NCI-H1417 treated with DMSO at 0.1 percent for 48 hours (cell line): ENCODE measurements around the gene TMCC3.
"Not testable (repeated sequence)": the region's sequence is repeated elsewhere in the genome, so short reads cannot be mapped to it uniquely, and the experiment has no call there.

Experiments used
- DNase-seq: peaks from one replicate; lab custom pipeline; 2025; lab: John Stamatoyannopoulos, UW

TMCC3 gene

DNA sequence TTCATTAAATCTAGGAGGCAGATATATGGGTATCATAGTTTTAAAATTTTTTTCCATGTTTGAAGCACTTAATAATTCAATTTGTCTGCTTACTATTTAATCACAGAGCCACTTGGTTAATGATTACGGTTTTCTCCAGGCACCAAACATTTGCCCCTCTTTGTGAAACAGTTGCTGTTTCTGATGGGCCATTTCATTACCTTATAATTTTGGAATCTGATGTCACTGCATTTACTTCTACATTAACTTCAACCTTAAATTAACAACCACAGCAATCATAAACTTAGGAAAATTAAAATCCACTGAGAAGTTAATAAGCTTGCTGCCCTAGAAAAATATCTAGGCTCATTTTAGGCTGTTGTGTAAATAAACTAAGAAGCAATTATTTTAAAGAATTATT lies 17.0 kb downstream of the TMCC3 start:
- no peak for DNase-seq

DNA sequence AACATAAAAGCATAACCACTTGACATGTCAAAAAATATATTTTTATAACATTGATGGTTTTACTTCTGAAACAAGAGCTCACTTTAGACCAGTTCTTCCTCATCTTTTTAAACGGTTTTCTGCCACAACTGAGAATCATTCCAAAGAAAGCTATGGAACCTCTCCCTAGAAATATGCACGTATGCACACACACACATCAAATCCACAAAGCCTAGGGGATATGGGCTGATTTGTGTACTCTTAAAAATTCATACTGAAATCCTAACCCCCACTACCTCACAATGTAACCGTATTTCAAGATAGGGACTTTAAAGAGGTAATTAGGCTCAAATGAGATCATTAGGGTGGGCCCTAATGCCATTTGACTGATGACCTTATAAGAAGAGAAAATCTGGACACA lies 19.3 kb downstream of the TMCC3 start:
- no peak for DNase-seq

DNA sequence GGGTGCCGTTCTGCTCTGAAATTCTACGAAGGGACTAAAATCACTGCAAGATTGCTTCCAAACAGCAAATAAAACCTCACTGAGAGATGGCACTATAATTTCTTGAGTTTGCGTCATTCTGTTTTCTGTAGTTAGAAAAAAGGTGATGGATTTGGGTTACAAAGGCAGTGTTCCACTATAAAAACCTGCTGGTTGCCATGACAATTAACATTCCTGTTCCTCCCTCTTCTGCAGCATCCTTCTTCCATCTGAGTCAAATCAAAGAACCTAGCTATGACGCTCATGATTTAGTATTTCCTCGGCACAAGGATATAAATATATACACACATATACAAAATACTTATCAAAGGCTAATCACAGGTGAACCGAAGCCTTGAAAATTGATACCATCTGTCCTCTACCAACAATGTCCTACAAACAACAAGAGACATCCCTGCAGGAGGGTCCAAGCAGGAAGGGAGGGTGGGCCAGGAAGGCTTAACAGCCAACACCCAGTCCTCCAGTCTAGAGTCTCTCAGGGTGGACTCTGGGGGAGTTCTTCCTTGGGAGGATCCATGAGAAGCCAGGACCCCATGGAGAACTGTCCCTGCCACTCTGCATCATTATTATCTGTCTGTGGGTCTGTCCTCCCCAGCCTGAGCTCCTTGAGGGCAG lies 21.4 kb downstream of the TMCC3 start:
- no peak for DNase-seq

DNA sequence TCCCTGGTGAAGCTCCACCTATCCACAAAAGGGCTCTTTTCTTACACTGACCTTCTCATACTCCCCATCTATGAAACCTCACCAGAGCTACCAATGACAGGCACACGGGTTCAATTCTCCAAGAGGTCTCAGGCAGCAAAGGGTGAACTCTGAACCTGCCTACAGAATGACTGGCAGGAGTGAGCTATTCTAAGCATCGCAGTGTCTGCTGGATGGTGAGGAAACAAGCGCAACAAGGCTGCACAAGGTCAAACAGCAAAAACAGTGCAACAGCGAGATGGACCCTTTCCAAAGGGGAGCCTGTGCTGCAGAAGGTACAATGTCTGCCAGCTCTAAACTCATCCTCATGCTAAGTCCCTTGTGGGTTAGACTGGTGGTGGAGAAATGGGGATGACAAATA lies 22.0 kb downstream of the TMCC3 start:
- DNase-seq: no peak

DNA sequence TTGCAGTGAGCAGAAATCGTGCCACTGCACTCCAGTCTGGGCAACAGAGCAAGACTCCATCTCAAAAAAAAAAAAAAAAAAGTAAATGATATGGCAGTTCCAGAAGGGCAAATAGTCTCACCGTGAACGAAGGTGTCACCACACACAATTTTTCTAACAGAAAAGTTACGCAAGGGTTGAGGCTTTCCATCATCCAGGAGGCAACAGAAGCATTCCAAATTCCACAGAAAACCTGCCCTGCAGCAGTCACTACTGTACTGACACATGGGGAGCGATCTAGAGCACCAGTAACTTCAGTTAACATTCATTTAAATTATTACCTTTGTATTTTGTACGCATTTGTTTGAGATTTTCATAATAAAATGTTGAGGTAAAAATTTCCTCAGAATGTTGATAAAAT lies 24.8 kb downstream of the TMCC3 start:
- DNase-seq: no peak

DNA sequence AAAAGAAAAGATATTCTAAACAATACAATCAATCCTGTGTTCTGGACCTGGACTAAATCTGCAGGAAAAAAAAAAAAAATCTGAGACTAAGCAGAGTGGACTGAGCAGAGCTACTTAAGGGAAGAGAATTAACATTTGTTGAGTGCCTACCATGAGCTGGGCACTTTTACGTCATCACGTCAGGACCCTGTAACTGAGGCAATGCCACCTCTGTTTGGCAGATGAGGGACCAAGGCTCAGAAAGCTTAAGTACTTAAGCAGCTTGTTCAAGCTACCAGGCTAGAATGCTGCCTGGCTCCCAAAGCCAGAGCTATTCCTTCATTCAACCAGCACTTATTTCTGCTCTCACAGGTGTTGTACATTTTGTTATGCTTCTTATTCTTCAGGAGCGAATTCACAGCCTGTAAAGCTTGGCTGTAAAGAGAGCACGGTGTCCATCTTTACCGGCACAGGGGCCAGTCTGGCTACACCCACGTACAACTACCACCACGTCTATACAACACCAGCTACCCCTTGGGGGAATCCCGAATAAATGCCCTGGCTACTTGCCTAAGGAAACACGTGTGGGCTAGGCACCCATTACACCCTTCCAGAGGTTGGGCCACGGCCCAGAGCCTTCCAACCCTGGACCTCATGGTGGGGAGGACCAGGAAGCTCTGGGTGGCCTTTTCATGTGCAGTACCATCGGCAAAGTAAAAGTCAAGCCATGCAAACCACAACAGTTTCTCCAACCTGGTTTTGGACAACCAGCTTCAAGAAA lies 27.0 kb downstream of the TMCC3 start:
- no peak for DNase-seq

DNA sequence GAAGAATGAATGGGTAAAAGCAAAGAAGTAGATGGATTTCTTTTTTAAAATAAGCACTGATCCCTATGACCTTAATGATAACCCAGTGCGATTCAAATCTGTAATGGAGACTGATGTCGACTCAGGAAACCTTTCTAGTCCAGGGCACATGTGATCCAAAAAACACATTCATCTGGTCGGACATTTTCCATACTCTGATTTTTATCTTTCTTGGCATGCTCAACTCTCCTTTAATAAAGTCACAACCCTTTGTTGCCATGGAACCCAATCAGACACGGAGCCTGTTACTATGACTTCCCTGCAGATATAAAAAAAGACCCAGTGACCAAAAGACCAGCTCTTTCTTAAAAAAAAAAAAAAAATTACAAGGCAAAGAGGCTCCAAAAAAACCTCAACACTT lies 27.9 kb downstream of the TMCC3 start:
- DNase-seq: no peak

DNA sequence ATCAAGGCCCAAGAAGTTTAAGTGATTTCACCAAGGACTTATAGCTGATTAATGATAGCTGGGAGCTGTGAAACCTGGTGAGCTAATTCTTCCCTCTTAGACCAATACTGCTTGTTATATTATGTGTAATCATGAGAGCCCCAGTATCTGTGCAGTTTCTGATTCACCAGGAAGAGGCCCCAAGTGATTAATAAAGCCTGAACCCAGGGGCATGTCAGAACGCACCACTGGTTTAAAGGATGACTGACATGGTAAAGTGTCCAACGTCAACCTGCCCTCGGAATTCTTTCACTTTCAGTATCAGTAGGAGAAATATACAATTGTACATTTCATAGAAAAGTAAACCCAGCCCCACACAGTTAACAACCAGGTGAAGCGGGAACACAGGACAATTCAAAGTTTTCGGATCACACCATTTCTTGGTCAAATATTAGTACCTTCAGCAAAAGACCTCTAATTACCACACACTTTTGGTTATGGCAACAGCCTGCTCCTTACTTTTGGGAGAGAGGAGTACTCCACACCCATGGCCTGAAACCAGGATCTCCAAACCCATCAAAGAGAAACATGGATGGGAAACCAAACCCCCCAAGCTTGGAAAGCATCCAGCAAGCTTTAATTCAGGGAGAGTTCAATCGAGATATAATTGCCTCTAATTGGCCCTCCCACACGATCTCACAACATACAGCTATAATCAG lies 28.5 kb downstream of the TMCC3 start:
- DNase-seq: no peak

DNA sequence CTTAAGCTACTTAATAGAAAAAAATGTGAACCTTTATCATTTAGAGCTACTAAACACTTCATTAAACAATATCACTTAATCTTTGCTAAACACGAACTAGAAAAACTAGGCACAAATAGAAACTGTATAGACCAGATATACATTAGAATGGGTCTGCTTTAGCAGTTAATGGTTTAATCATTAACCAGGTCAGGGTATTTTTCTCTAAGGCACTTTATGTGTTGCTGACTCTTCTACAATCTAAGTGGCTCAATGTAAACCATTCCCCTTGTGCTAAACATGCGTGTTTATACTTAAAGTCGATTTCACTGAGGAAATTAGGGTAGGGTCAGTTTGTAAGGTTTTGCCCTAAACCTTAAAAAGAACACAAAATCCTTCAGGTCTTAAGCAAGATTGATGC lies 29.7 kb downstream of the TMCC3 start:
- no peak for DNase-seq

DNA sequence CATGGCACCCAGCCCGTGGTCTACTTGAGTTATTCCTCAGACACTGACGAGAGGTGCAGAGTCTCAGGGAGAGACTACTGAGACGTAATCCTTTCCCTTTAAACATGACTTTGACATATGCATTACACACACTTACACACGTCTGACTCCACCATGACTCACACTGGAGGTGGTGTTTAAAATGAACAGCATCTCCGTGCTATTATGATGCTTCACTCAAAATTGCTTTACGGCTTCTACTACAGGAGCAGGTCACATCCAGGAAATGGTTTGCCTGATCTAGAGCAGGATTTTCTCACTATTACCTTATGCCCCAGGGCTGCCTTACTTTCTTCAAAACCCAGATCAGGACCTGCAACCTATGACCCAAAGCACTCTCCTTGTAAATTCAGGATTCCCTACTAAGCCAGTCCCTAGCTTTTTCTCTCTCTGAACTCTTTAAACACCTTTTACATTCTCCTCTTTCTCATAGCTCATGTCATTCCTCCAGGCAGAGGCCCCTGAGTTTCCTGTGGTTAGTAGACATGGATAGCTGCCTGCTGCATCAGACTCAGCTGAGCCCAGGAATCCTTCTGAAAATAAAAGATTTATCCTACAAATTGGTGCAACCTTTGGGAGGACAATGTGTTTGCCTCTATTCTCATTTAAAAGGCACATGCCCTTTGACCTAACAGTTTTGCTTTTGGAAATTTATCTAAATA lies 31.2 kb downstream of the TMCC3 start:
- no peak for DNase-seq

DNA sequence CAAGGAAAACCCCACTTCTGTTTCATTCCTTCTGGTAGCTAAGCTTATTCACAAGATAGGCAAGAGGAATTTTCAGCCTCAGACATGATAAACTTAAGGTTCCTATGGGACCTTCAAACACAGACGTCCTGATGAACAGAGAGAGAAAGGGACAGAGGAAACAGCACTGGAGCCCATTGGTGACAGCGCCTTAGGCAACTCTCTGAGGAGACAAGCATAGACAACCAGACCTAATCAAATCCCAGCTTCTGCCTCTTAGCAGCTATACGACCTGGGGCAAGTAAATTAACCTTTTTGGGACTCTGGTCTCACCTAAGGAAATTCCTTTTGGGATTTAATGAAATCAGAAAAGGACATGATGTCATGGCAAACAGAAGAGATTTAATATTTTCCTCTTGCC lies 33.3 kb downstream of the TMCC3 start:
- no peak for DNase-seq

DNA sequence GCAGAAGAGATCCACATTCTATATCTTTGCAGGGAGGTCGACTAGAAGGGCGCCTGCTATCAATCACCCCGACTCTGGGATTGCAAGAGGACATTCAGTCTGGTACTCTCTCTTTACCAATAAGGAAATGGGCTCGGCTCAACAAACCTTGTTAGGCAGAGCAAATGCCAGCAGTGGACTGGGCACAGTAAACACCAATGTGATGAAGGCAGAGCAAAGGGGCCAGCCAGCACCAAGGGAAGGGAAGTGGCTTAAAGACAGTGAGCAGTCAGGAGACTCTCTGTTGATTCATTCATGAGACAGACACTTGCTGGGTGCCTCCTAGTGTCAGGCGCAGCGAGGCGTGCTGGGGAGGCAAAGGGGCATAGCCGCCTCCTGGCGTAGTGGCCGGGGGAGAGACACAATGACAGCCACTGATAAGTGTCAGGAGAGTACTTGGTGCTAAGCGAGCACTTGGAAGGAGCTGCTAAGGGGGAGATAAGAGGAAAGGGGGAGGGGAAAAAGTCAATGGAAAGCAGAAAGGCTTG lies 34.1 kb downstream of the TMCC3 start:
- no peak for DNase-seq

DNA sequence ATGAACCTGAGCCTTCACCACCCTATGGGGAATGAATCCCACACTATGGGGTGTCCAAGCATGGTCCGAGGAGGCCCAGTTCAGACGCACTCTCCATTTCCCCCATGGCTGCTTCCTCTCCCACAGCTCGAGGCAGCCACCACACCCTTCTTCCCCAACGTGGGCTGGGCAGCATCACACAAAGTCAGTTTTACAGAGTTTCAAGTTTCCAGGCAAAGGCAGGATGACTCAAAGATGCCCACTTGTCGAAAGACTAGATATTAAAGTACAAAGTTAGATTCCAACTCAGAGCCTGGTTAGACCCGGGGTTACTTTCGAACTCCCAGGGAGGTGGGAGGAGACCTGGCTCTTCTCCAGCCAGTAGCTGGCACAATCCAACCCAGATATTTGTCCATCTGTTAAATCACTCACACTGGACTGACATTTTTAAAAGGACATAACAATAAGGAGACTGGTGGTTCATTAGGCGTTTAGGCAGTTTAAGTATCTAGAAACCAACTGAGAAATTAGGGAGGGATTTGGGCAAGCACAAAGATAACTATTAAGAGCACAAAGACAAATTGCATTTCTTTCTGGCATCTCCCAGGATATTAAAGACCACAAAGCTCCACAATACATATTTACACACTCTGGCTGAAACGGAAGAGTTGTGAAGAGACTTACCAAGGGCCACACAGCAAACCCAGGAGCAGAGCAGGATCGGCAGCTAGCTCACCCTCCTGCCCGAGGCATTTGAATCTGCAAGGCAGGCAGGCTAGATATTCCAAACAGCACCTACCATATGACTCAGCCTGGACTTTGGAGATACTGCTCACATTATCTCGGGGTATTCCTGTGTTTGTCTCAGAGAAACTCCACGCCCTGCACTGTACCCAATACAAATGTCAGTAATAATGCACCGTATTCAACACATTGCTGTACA lies 34.8 kb downstream of the TMCC3 start:
- no peak for DNase-seq

DNA sequence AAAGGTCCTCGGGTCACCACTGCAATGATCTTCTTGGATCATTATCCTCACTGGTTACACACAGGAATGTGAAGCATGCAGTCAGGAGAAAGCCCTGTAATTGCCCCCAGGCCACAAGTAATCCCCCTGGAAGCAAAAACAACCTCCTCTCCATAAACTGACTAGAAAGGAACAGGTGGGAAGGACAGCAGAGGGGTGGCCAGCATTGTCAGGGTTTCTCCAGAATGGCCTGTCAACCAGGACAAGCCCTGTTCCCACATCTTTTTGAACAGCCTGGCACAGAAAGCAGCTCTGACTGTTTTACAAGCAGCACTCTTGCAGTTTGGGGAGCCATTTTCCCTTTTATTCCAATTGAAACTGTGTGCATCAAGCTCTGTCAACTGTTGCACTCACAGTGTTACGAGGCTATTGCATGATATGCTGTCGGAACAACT lies 36.1 kb downstream of the TMCC3 start:
- no peak for DNase-seq

DNA sequence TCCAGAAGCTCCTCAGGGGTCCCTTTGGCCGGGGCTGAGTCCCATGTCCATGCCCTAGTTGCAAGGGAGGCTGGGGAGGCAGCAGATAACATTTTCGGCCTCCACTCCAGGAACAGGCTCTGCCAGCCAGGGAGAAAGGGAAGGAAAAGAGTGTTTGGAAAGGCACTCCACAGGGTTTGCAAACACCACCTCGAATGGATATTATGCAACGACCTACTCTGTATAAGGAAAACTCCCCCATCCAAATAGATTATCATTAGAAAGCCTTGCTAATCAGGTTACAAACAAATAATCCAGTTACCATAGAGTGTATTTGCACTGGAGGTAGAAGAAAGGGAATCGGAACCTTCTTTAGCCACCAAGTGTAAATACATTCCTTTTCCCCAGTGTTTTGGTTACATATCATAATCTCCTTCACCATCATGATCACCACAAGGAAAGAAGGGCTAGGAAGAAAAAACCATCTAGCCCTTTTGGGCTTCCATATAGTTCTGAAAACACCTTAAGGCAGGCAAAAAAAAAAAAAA lies 40.4 kb downstream of the TMCC3 start:
- no peak for DNase-seq

DNA sequence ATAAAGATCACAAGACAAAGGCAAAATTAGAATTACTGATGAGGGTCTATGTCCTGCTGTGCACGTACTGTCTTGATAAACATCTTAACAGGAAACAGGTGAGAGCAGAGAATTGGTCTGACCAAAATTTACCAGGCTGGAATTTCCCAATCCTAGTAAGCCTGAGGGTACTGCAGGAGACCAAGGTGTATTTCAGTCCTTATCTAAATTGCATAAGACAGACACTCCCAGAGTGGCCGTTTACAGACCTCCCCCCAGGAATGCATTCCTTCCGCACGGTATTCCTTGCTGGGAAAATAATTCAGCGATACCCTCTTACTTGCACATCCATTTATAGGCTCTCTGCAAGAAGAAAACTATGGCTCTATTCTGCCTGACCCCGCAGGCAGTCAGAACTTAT lies 43.5 kb downstream of the TMCC3 start:
- not testable (repeated sequence) for DNase-seq

DNA sequence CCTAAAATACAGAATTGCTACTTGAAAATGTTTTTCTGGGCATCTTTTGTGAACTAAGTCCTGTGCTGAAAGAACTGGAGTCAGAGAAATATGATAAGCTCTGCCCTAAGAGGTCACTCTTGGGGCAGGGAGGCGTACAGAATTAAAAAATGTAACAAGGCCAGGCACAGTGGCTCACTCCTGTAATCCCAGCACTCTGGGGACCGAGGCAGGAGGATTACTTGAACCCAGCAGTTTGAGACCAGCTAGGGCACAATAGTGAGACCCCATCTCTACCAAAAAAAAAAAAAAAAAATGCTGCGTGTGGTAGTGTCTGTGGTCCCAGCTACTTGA lies 46.0 kb downstream of the TMCC3 start:
- no peak for DNase-seq

DNA sequence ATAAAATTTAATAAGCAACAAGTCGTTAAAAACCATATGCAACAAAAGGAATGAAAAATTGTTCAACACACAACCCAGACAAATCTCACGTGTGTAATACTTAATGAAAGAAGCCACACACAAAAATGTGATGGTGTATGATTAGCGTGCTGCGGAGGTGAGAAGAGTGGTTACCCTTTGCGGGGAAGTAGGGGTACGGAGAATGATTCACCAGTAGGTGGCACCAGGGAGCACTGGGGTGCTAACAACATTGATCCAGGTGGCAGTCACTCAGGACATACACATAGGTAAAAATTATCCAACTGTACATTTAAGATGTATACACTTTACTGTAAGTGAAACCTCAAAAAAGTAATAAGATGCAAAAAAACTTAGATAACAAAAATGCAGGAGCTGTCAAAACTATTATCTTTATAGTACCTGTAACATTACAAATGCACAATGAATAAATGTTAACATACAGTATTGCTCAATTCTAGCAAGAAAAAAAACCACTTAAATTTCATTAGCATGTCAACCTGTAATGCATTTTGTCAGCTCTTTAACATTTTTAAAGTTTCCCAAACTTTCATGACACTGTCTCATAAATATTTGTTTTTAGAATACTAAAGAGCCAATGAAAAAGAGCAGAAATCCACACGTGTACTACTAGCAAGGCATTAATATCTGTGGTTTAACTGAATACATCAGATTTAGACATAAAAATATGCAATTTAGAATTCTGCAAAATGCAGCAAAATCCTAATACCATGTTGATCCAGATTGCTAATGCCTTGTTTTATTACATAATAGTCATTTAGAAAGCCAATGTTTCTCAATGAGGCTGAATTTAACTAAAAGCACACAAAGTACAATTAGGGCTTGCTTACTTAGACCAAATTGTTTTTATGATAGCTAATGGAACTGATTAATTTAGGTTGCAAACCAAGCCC lies 46.7 kb downstream of the TMCC3 start:
- DNase-seq: no peak

DNA sequence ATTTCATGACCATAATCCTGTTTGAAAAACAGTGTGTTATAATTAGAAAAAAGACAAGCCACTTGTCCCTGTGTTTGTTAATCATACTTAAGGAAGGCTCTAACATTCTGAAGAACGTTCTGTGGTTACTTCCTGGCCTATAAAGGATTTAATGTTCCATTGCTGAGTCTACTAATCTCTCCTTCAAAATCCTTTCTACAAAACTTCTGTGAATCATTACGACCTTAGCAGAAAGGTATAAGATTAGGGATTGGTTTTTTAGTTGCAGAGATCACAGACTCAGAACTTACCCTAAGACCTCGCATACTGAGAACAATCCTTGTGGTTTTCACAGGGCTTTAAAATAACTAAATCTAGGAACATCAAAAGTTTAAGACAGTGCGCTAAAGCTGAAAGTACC lies 48.3 kb downstream of the TMCC3 start:
- no peak for DNase-seq

DNA sequence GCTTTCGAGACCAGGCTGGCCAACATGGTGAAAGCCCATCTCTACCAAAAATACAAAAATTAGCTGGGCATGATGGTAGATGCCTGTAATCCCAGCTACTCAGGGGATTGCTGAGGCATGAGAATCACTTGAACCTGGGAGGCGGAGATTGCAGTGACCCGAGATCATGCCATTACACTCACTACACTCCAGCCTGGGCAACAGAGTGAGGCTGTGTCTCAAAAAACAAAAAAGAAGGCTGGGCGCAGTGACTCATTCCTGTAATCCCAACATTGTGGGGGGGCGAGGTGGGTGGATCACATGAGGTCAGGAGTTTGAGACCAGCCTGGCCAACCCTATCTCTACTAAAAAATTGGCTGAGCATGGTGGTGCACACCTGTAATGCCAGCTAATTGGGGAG lies 49.0 kb downstream of the TMCC3 start:
- not testable (repeated sequence) for DNase-seq
